Measurements from ENCODE around the gene ZNF502. TPM values are rescaled to one million over a fixed set of nuclear protein-coding genes. Genes with fewer than 3 reads are reported as not detected.

The ZNF502 gene
- total RNA-seq, 1 donor from 2014 or later, result not detected

DNA sequence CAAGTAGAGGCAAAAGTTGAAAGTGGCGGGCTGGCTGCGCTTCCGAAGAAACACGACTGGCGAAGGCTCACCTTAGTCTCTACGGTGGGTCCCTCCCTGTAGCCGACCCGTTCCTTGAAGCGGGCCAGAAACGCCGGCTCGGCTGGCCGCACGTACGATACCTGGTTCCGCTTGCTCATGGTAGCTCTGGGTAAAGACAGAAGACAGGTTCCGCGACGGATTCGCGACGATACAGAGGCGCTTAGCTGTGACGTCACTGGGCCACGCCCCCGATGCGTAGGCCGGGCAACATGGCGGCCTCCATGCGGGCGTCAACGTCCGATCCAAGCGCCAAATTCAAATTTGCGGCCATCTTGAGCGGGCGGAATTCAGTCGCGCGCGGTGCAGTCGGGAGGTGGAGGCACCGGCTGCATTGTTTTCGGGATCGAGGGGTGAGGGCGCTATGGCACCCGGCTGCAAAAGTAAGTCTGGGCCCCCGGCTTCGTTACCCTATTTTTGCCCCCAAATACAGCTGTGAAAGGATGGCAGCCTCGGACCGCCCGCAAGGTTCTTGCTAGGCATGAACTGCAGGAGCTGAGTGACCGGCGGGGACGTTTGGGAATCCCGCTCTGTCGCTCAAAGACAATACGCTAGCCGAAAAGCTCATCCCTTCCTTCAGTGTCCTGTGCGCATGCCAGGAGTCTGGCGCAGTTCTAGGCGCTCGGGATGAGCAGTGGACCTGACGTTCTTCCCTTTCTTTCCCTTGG, 49.1 kb downstream of the ZNF502 start, which contains the start of the genes KIAA1143 and KIF15:
TSS of gene KIAA1143 (minus strand) at position 196 of the 746 bp plus-strand sequence. CDS start at position 179, 17 bp downstream.
TSS of gene KIF15 (plus strand) at position 371 of the 746 bp plus-strand sequence. CDS start at position 443, 72 bp downstream.
- H3K4me1 Mint-ChIP-seq, result peaks cover 13% of the 10 kb centered on the region
- H3K27me3 Mint-ChIP-seq (ENCODE audit: low read depth), result no peaks in the 10 kb centered on the region
- peak within 1 kb of the TSS; percentile 82 for H3K4me3 Mint-ChIP-seq
- TF ChIP-seq, protein P1, sequence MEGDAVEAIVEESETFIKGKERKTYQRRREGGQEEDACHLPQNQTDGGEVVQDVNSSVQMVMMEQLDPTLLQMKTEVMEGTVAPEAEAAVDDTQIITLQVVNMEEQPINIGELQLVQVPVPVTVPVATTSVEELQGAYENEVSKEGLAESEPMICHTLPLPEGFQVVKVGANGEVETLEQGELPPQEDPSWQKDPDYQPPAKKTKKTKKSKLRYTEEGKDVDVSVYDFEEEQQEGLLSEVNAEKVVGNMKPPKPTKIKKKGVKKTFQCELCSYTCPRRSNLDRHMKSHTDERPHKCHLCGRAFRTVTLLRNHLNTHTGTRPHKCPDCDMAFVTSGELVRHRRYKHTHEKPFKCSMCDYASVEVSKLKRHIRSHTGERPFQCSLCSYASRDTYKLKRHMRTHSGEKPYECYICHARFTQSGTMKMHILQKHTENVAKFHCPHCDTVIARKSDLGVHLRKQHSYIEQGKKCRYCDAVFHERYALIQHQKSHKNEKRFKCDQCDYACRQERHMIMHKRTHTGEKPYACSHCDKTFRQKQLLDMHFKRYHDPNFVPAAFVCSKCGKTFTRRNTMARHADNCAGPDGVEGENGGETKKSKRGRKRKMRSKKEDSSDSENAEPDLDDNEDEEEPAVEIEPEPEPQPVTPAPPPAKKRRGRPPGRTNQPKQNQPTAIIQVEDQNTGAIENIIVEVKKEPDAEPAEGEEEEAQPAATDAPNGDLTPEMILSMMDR (IDR thresholded peaks at IDR 0.05; ENCODE audit: unreplicated experiment), result no peak
- DNase-seq (ENCODE audit: low spot score in 2 of 2, unreplicated experiment in 2 of 2), result peak; percentile 95 to 97
- peak within 1 kb of the TSS; percentile 50 for H3K27ac Mint-ChIP-seq
- peaks cover 34% of the 10 kb centered on the region for H3K9me3 Mint-ChIP-seq
- H3K36me3 Mint-ChIP-seq, result peaks cover 48% of the 10 kb centered on the region

DNA sequence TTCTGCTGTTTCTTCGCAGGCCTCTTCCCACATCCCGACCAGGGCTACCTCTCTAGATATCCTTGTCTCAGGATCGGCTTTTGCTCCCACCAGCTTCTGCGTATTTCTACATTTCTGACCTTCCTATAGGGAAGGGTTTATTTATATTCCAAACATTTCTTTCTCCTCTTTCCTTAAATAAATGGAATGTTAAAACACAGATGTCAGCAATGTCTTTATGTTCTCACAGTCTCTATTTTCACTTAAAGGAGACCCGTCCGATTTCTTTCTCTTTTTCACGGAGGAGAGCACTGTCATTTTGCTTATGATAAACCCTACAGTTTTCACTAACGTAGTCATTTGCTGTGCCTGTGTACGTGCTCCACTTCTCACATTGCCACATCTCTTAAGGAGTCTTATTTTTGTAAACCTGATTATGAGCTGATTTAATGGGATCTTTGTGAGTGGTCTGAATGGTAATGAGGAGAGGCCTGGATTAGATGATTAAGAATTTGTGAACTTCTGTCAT, 49.8 kb downstream of the ZNF502 start:
- H3K27ac Mint-ChIP-seq, result peak overlapping the region; percentile 50
- no peaks in the 10 kb centered on the region for H3K27me3 Mint-ChIP-seq (ENCODE audit: low read depth)
- TF ChIP-seq, protein P1 (IDR thresholded peaks at IDR 0.05; ENCODE audit: unreplicated experiment), result no peak
- no peak for DNase-seq (ENCODE audit: low spot score in 2 of 2, unreplicated experiment in 2 of 2)
- peaks cover 47% of the 10 kb centered on the region for H3K36me3 Mint-ChIP-seq
- peaks cover 34% of the 10 kb centered on the region for H3K9me3 Mint-ChIP-seq
- peak overlapping the region; percentile 82 for H3K4me3 Mint-ChIP-seq
- H3K4me1 Mint-ChIP-seq, result peaks cover 13% of the 10 kb centered on the region

DNA sequence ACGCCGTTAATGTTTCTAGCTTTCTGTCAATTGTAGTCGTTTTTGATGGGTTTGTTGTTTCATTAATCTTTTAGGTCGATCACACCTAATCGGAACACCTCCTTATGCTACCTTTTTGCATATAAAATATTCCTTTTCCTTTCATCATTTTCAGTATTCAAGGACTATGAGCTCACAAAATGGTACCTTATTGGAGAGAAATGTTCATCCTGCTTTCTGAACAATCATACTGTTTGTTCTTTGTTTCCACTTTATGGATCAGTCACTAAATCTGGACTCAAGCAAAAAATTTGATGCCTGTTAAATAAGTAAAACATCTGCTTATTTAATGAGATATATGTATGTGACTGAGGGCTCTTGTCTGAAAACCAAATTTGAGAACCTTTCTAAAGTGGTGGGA, 50.2 kb downstream of the ZNF502 start:
- Mint-ChIP-seq H3K36me3 (peaks cover 44% of the 10 kb centered on the region), H3K4me1 (peaks cover 13% of the 10 kb centered on the region), H3K27ac (peak overlapping the region; percentile 50), H3K4me3 (peak overlapping the region; percentile 82), H3K9me3 (peaks cover 31% of the 10 kb centered on the region), H3K27me3 (ENCODE audit: low read depth) (no peaks in the 10 kb centered on the region)
- DNase-seq (ENCODE audit: low spot score in 2 of 2, unreplicated experiment in 2 of 2), result no peak
- TF ChIP-seq, protein P1 (IDR thresholded peaks at IDR 0.05; ENCODE audit: unreplicated experiment), result no peak

DNA sequence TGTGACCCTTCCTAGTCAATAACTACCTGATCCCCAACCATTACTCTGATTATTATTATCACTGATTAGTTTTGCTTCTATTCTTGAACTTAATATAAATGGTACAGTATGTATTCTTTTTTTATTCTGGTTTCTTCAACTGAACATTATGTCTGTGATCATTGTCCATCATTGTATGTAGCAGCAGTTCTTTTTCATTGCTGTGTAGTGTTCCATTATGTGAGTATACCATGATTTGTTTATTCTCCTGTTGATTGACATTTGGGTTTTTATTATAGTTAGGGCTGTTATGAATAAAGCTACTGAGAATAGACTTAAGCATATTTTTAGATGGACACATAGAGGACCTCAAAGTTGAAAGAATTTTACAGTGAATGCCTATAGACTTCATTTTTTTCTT, 51.8 kb downstream of the ZNF502 start:
- TF ChIP-seq, protein P1 (IDR thresholded peaks at IDR 0.05; ENCODE audit: unreplicated experiment), result no peak
- peaks cover 42% of the 10 kb centered on the region for H3K36me3 Mint-ChIP-seq
- DNase-seq (ENCODE audit: low spot score in 2 of 2, unreplicated experiment in 2 of 2), result no peak
- no peak overlapping the region for H3K27ac Mint-ChIP-seq
- H3K9me3 Mint-ChIP-seq, result peaks cover 26% of the 10 kb centered on the region
- peaks cover 13% of the 10 kb centered on the region for H3K4me1 Mint-ChIP-seq
- no peak overlapping the region for H3K4me3 Mint-ChIP-seq
- H3K27me3 Mint-ChIP-seq (ENCODE audit: low read depth), result no peaks in the 10 kb centered on the region

DNA sequence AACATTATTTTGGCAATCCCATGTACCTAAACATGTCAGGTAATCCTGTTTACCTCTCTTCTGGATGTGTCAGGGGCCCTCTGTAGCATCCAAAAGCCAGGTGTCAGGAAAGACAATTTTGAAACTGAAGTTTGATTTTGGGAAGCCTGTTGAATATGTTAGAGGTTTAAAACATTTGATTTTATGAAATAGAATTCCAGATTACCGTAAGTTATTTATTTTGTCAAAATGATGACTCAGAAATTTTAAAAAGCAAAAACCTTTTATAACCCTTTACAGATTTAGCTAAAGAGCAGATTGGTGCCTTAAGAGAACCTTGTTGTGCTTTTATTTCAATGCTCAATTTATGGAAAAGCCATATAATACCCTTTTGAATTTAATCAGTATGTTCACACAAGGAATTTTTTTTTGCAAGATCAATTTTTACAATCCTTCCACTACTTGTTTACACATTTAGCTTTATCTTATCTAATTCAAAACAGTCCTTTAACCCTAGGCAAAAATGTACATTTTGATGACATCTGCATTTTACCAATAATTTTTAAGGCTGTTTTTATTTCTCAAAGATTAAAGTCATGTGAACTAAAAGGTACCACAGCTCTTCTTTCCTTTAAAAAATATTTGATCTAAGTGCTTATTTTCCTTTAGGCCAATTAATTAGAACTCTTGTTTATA, 59.1 kb downstream of the ZNF502 start:
- peaks cover 55% of the 10 kb centered on the region for H3K36me3 Mint-ChIP-seq
- no peak overlapping the region for H3K27ac Mint-ChIP-seq
- no peak for DNase-seq (ENCODE audit: low spot score in 2 of 2, unreplicated experiment in 2 of 2)
- no peak overlapping the region for H3K4me3 Mint-ChIP-seq
- H3K9me3 Mint-ChIP-seq, result peaks cover 51% of the 10 kb centered on the region
- H3K27me3 Mint-ChIP-seq (ENCODE audit: low read depth), result no peaks in the 10 kb centered on the region
- H3K4me1 Mint-ChIP-seq, result no peaks in the 10 kb centered on the region
- TF ChIP-seq, protein P1 (IDR thresholded peaks at IDR 0.05; ENCODE audit: unreplicated experiment), result no peak
